Esophagus muscularis mucosa (tissue), 4 donors: Measurements from ENCODE around the gene BOK. TPM values are rescaled to one million over a fixed set of nuclear protein-coding genes. Genes with fewer than 3 reads are reported as not detected.

ENCODE experiments used
- DNase-seq: peaks from one replicate; pipeline ENCODE4 v3.0.0-alpha.2; 2017; ENCODE audit errors: extremely low spot score
- H3K27ac ChIP-seq, 4 donors: fragments of 200-600 bp; sonication (generic); replicated peaks in 1 of 4; 1 replicate in 3 of 4; 2 replicates in 1 of 4; pipeline ENCODE4 v1.5.1; 2016 to 2019; ENCODE audit warnings: mild to moderate bottlenecking in 1 of 4
- H3K27me3 ChIP-seq, 4 donors: fragments of 200-600 bp; sonication (generic); one replicate each; pipeline versions ENCODE4 v1.5.1 to v1.6.0; 2016 to 2019
- H3K36me3 ChIP-seq, 4 donors: fragments of 200-600 bp; sonication (generic); one replicate each; pipeline ENCODE4 v1.5.1; 2016 to 2019
- H3K4me1 ChIP-seq, 4 donors: fragments of 200-600 bp; sonication (generic); one replicate each; pipeline ENCODE4 v1.5.1; 2016 to 2019
- H3K4me3 ChIP-seq, 4 donors: fragments of 200-600 bp; sonication (generic); 1 replicate in 2 of 4; 2 replicates in 2 of 4; pipeline ENCODE4 v1.5.1; 2016 to 2019; ENCODE audit warnings: mild to moderate bottlenecking in 4 of 4, moderate library complexity in 1 of 4
- H3K9me3 ChIP-seq, 4 donors: fragments of 200-600 bp; sonication (generic); 1 replicate in 3 of 4; 2 replicates in 1 of 4; pipeline ENCODE4 v1.5.1; 2016 to 2019
- EP300 ChIP-seq: sonication (generic); formaldehyde crosslinking; IDR thresholded peaks from one replicate; pipeline ENCODE4 v1.6.1; 2017; ENCODE audit warnings: antibody characterized with exemption
- POLR2A ChIP-seq: fragments of 450-650 bp; IDR thresholded peaks from one replicate; pipeline ENCODE4 v1.6.1; 2017; ENCODE audit warnings: antibody characterized with exemption, moderate library complexity, mild to moderate bottlenecking, low read depth
- POLR2AphosphoS5 ChIP-seq, 2 donors: sonication (generic); formaldehyde crosslinking; IDR thresholded peaks; one replicate each; pipeline ENCODE4 v1.6.1; 2017; ENCODE audit warnings: antibody characterized with exemption in 2 of 2
- WGBS: methylation state at CpG from one replicate; pipeline ENCODE4 v1.1.5; 2018; 5-methylcytosine and 5-hydroxymethylcytosine counted together
- intact Hi-C: fragments of 100-400 bp; cut with DNase I; formaldehyde crosslinking; loops from one replicate; pipeline ENCODE4 v1.15.1; 2023
- total RNA-seq, 4 donors: library from RNA; depleted of rRNA; stranded (reverse); fragments of >200 nt; gene quantifications; one replicate each; pipeline versions ENCODE4 v1.1.0 to v1.2.1, GENCODE V29; 2016
- TF ChIP-seq, protein P1 (sequence below), 3 experiments: fragments of 200-600 bp in 2 of 3; fragments of 450-650 bp in 1 of 3; sonication (generic) in 2 of 3; IDR thresholded peaks; one replicate each; pipeline ENCODE4 v1.5.1; 2017 to 2019; ENCODE audit warnings: antibody characterized with exemption in 3 of 3, mild to moderate bottlenecking in 2 of 3, moderate library complexity in 1 of 3

Gene BOK
- total RNA-seq, 4 donors from 2014 or later, result 55.8 to 118 (median 73.7) TPM

- intact Hi-C loops, result no loop called here
- Histone ChIP-seq H3K4me3 (no peak overlapping the region), H3K27ac (no peak overlapping the region), H3K36me3 (no peaks in the 10 kb centered on the region), H3K27me3 (peaks cover 0 to 40% (median 15%) of the 10 kb centered on the region in 4 donors), H3K4me1 (peaks cover 11 to 23% (median 21%) of the 10 kb centered on the region in 4 donors), H3K9me3 (no peaks in the 10 kb centered on the region)
- no peak for DNase-seq
- TF ChIP-seq POLR2AphosphoS5 (IDR thresholded peaks at IDR 0.05) (no peak), POLR2A (no peak), EP300 (no peak)
- TF ChIP-seq, protein P1, sequence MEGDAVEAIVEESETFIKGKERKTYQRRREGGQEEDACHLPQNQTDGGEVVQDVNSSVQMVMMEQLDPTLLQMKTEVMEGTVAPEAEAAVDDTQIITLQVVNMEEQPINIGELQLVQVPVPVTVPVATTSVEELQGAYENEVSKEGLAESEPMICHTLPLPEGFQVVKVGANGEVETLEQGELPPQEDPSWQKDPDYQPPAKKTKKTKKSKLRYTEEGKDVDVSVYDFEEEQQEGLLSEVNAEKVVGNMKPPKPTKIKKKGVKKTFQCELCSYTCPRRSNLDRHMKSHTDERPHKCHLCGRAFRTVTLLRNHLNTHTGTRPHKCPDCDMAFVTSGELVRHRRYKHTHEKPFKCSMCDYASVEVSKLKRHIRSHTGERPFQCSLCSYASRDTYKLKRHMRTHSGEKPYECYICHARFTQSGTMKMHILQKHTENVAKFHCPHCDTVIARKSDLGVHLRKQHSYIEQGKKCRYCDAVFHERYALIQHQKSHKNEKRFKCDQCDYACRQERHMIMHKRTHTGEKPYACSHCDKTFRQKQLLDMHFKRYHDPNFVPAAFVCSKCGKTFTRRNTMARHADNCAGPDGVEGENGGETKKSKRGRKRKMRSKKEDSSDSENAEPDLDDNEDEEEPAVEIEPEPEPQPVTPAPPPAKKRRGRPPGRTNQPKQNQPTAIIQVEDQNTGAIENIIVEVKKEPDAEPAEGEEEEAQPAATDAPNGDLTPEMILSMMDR (IDR thresholded peaks at IDR 0.05), result no peak
- 86% methylated on average over 15 of the region's 15 CpGs for WGBS
Measured at GRCh38 chr2:241538838-241539615, 19.5 kb upstream of the BOK start.

GRCh38 chr2:241539616-241540374 is 18.8 kb upstream of the BOK start:
- intact Hi-C loops, result no loop called here
- WGBS, result 97% methylated on average over 9 of the region's 11 CpGs
- TF ChIP-seq EP300 (no peak), POLR2AphosphoS5 (IDR thresholded peaks at IDR 0.05) (no peak), POLR2A (no peak)
- TF ChIP-seq, protein P1 (IDR thresholded peaks at IDR 0.05), result no peak
- H3K4me1 ChIP-seq, result peaks cover 11 to 23% (median 21%) of the 10 kb centered on the region in 4 donors
- H3K27ac ChIP-seq, result no peak overlapping the region
- H3K36me3 ChIP-seq, result no peaks in the 10 kb centered on the region
- no peak for DNase-seq
- no peaks in the 10 kb centered on the region for H3K9me3 ChIP-seq
- H3K4me3 ChIP-seq, result no peak overlapping the region
- peaks cover 0 to 40% (median 15%) of the 10 kb centered on the region in 4 donors for H3K27me3 ChIP-seq

DNA sequence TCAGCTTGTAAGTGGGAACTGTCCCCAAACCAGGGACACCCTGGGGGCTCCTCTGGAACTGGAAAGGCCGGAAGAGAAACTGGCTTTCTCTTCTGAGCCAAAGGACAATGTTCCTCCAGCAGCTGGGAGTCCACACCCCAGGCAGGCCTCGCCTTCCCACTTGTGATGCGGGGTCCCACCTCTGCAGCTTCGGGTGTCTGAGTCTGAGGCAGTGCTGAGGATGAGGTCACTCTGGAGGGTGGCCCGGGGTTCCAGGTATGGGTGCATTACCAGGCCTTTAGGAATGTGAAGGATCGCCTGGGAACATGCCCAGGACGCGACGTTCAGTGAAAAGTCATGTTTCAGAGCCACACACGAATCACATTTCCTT is 18.2 kb upstream of the BOK start:
- WGBS, result 63% methylated on average over 9 of the region's 10 CpGs
- H3K27ac ChIP-seq, result peak overlapping the region in 1 of 4 donors; percentile 59
- intact Hi-C loops, result no loop called here
- H3K4me3 ChIP-seq, result peak overlapping the region; percentile 45 to 51 (median 48)
- DNase-seq, result no peak
- TF ChIP-seq EP300 (no peak), POLR2A (no peak), POLR2AphosphoS5 (IDR thresholded peaks at IDR 0.05) (peak in 1 of 2 donors; percentile 10)
- TF ChIP-seq, protein P1 (IDR thresholded peaks at IDR 0.05), result no peak
- H3K9me3 ChIP-seq, result no peaks in the 10 kb centered on the region
- H3K27me3 ChIP-seq, result peaks cover 0 to 40% (median 15%) of the 10 kb centered on the region in 4 donors
- H3K4me1 ChIP-seq, result peaks cover 11 to 28% (median 24%) of the 10 kb centered on the region in 4 donors
- no peaks in the 10 kb centered on the region for H3K36me3 ChIP-seq

- no peak for DNase-seq
- TF ChIP-seq EP300 (no peak), POLR2AphosphoS5 (IDR thresholded peaks at IDR 0.05) (no peak), POLR2A (no peak)
- TF ChIP-seq, protein P1 (IDR thresholded peaks at IDR 0.05), result no peak
- Histone ChIP-seq H3K27ac (peak overlapping the region in 1 of 4 donors; percentile 59), H3K27me3 (peaks cover 0 to 44% (median 15%) of the 10 kb centered on the region in 4 donors), H3K4me3 (peak overlapping the region; percentile 45 to 51 (median 48)), H3K36me3 (no peaks in the 10 kb centered on the region), H3K9me3 (no peaks in the 10 kb centered on the region), H3K4me1 (peaks cover 11 to 30% (median 24%) of the 10 kb centered on the region in 4 donors)
- intact Hi-C loops, result no loop called here
- 22% methylated on average over 27 of the region's 68 CpGs for WGBS
Measured at GRCh38 chr2:241540771-241541561, 17.6 kb upstream of the BOK start.
